HCT116 (cell line): Measurements from ENCODE around the gene ACD. TPM values are rescaled to one million over a fixed set of nuclear protein-coding genes. Genes with fewer than 3 reads are reported as not detected.

Experiments
- ATAC-seq: fragments of 200-7000 bp; cut with Tn5 transposase; 2 replicates; pipeline ENCODE4 v1.9.1; 2020; ENCODE audit warnings: mild to moderate bottlenecking, moderate library complexity
- BruUV-seq: library from RNA; stranded (reverse); fragments of 400-500 nt; replicated peaks from 2 replicates; lab custom pipeline; 2021; lab: Mats Ljungman, UMichigan
- CTCF ChIA-PET: fragments of 300-600 bp; sonication (Branson Sonifier 250); formaldehyde crosslinking; loops from one replicate; lab custom pipeline; 2021; ENCODE audit warnings: antibody characterized with exemption; lab: Charles Lee
- POLR2A ChIA-PET: fragments of 300-600, 350-600 bp; sonication (Branson Sonifier 250); formaldehyde crosslinking; loops from one replicate; lab custom pipeline; 2021; ENCODE audit warnings: antibody characterized with exemption; lab: Charles Lee
- RAD21 ChIA-PET, 2 experiments: fragments of 300-600 bp; sonication (Branson Sonifier 250); formaldehyde crosslinking; loops; one replicate each; lab custom pipeline; 2023; ENCODE audit warnings: low total read pairs in 2 of 2; ENCODE audit not compliant: uncharacterized antibody in 2 of 2, unreplicated experiment in 2 of 2, low non-redundant PET in 1 of 2; lab: Charles Lee
- DNase-seq: peaks from one replicate; pipeline ENCODE4 v3.0.0-alpha.2; 2010; ENCODE audit warnings: low read depth, low spot score
- H2AFZ ChIP-seq: fragments of 200-600 bp; shearing (Covaris generic), sonication (generic); 2 replicates; pipeline ENCODE4 v1.6.1; 2017; ENCODE audit warnings: low read depth, mixed run types, mixed read lengths, antibody characterized with exemption, low read length; ENCODE audit not compliant: poor library complexity, severe bottlenecking
- H3K27ac ChIP-seq: 2 replicates; pipeline ENCODE4 v1.5.1; 2012; ENCODE audit warnings: low read depth, low read length
- H3K27me3 ChIP-seq: fragments of 200-600 bp; sonication (generic); 2 replicates; pipeline ENCODE4 v1.6.1; 2016; ENCODE audit warnings: mixed run types, low read length, mixed read lengths; ENCODE audit not compliant: insufficient read depth
- H3K36me3 ChIP-seq, 2 experiments: fragments of 200-500 bp in 1 of 2; fragments of 200-600 bp in 1 of 2; sonication (Bioruptor generic) in 1 of 2; sonication (generic) in 1 of 2; 2 replicates each; pipeline versions ENCODE4 v1.5.1 to v1.6.1; 2014 to 2016; ENCODE audit warnings: low read length in 2 of 2, inconsistent platforms in 1 of 2, mixed read lengths in 1 of 2, mixed run types in 1 of 2; ENCODE audit not compliant: insufficient read depth in 2 of 2, control insufficient read depth in 1 of 2
- H3K4me1 ChIP-seq, 2 experiments: fragments of 200-600 bp in 1 of 2; sonication (generic) in 1 of 2; 2 replicates each; pipeline versions ENCODE4 v1.5.1 to v1.6.1; 2012 to 2017; ENCODE audit warnings: low read length in 2 of 2, inconsistent platforms in 1 of 2, mild to moderate bottlenecking in 1 of 2, mixed read lengths in 1 of 2, mixed run types in 1 of 2, moderate library complexity in 1 of 2; ENCODE audit not compliant: insufficient read depth in 2 of 2, control insufficient read depth in 1 of 2
- H3K4me2 ChIP-seq: fragments of 200-600 bp; sonication (generic); 2 replicates; pipeline ENCODE4 v1.6.1; 2017; ENCODE audit warnings: mixed run types, low read length, mixed read lengths
- H3K4me3 ChIP-seq, 2 experiments: fragments of 200-600 bp in 1 of 2; sonication (generic) in 1 of 2; replicated peaks in 1 of 2; 2 replicates each; pipeline ENCODE4 v1.5.1; 2011 to 2016; ENCODE audit warnings: low read length in 2 of 2, control low read depth in 1 of 2, low read depth in 1 of 2, mild to moderate bottlenecking in 1 of 2, mixed read lengths in 1 of 2, mixed run types in 1 of 2
- H3K79me2 ChIP-seq: fragments of 200-600 bp; sonication (generic); 2 replicates; pipeline ENCODE4 v1.6.1; 2017; ENCODE audit warnings: mild to moderate bottlenecking, mixed run types, low read length, moderate library complexity, mixed read lengths; ENCODE audit not compliant: insufficient read depth
- H3K9ac ChIP-seq: fragments of 200-600 bp; sonication (generic); 2 replicates; pipeline ENCODE4 v1.6.1; 2016; ENCODE audit warnings: low read length, mixed read lengths
- H3K9me2 ChIP-seq: fragments of 200-600 bp; sonication (generic), shearing (Covaris generic); 2 replicates; pipeline ENCODE4 v1.6.1; 2017; ENCODE audit warnings: mixed run types, mild to moderate bottlenecking, moderate library complexity; ENCODE audit not compliant: insufficient read depth
- H3K9me3 ChIP-seq, 2 experiments: fragments of 200-500 bp in 1 of 2; fragments of 200-600 bp in 1 of 2; sonication (Bioruptor generic) in 1 of 2; sonication (generic) in 1 of 2; 2 replicates each; pipeline ENCODE4 v1.6.1; 2014 to 2017; ENCODE audit warnings: low read length in 2 of 2, mixed read lengths in 2 of 2, inconsistent platforms in 1 of 2, low read depth in 1 of 2, mild to moderate bottlenecking in 1 of 2, mixed run types in 1 of 2, moderate library complexity in 1 of 2; ENCODE audit not compliant: control insufficient read depth in 1 of 2, insufficient read depth in 1 of 2
- H4K20me1 ChIP-seq: fragments of 200-600 bp; sonication (generic), shearing (Covaris generic); 2 replicates; pipeline ENCODE4 v1.6.1; 2017; ENCODE audit warnings: mixed run types, mild to moderate bottlenecking, moderate library complexity; ENCODE audit not compliant: insufficient read depth
- CTCF ChIP-seq, 3 experiments: fragments of 200-600 bp in 1 of 3; sonication (generic) in 1 of 3; IDR thresholded peaks in 2 of 3; conservative IDR thresholded peaks in 1 of 3; 2 replicates each; pipeline ENCODE4 v1.5.1; 2012 to 2017; ENCODE audit warnings: low read depth in 2 of 3, low read length in 2 of 3, antibody characterized with exemption in 1 of 3, borderline replicate concordance in 1 of 3, control low read depth in 1 of 3, mild to moderate bottlenecking in 1 of 3, mixed read lengths in 1 of 3, mixed run types in 1 of 3, moderate library complexity in 1 of 3; ENCODE audit not compliant: insufficient read depth in 1 of 3
- ELF1 ChIP-seq: IDR thresholded peaks from 2 replicates; pipeline ENCODE4 v1.6.1; 2012; ENCODE audit warnings: low read depth, borderline replicate concordance
- EZH2 ChIP-seq: fragments of 200-600 bp; sonication (generic); IDR thresholded peaks from 2 replicates; pipeline ENCODE4 v1.6.1; 2017; ENCODE audit warnings: antibody characterized with exemption, mixed run types
- JUND ChIP-seq: IDR thresholded peaks from 2 replicates; pipeline ENCODE4 v1.6.1; 2012
- POLR2AphosphoS5 ChIP-seq: IDR thresholded peaks from 2 replicates; pipeline ENCODE4 v1.6.1; 2011; ENCODE audit warnings: mild to moderate bottlenecking, low read depth, low read length, moderate library complexity
- ZBTB33 ChIP-seq: IDR thresholded peaks from 2 replicates; pipeline ENCODE4 v1.6.1; 2011; ENCODE audit warnings: mild to moderate bottlenecking, low read length, moderate library complexity; ENCODE audit not compliant: insufficient replicate concordance; ENCODE audit errors: extremely low read depth
- intact Hi-C: fragments of 100-400 bp; cut with micrococcal nuclease; formaldehyde crosslinking; loops from 2 replicates; pipeline ENCODE4 v1.10.0; 2022
- total RNA-seq: library from RNA; stranded (reverse); gene quantifications from one replicate; pipeline ENCODE4 v1.2.1, GENCODE V29; 2021; ENCODE audit not compliant: unreplicated experiment

ACD gene
- total RNA-seq, 1 experiment from 2014 or later, result 53.8 TPM

- H3K9me3 ChIP-seq, result no peaks in the 10 kb centered on the region
These were observed 14.5 kb downstream of the ACD start for GRCh38 chr16:67645397-67646121.

More at GRCh38 chr16:67645397-67646121, 14.5 kb downstream of the ACD start:
- Histone ChIP-seq H3K4me1 (peaks cover 0 to 8% of the 10 kb centered on the region in 2 experiments; a peak in 1 of 4 replicates), H3K4me2 (no peak overlapping the region), H3K9ac (no peak overlapping the region), H3K79me2 (no peaks in the 10 kb centered on the region), H3K9me2 (no peaks in the 10 kb centered on the region), H4K20me1 (no peaks in the 10 kb centered on the region), H3K27ac (no peak overlapping the region), H3K36me3 (no peaks in the 10 kb centered on the region), H2AFZ (no peak overlapping the region), H3K27me3 (no peaks in the 10 kb centered on the region), H3K4me3 (no peak overlapping the region)
- RAD21 ChIA-PET, result no interaction called here
- no peak for ATAC-seq
- BruUV-seq, result no TSS peak
- POLR2A ChIA-PET, result no interaction called here
- intact Hi-C loops, result no loop called here
- no peak for TF ChIP-seq CTCF (IDR thresholded peaks at IDR 0.05 in 2 of 3, conservative IDR thresholded peaks at IDR 0.05 in 1 of 3; ENCODE audit: borderline replicate concordance in 1 of 3, insufficient read depth in 1 of 3, low read depth in 2 of 3, low read length in 2 of 3)
- no peak for TF ChIP-seq ZBTB33
- TF ChIP-seq JUND, result no peak
- TF ChIP-seq EZH2, result no peak
- no peak for TF ChIP-seq ELF1
- TF ChIP-seq POLR2AphosphoS5, result no peak
- CTCF ChIA-PET, result interaction anchor here (0.9 to 2.7 kb wide), 2 partner anchors 99 to 124 kb away, joined by 3 to 22 read pairs; no protein-coding TSS in a partner anchor
- DNase-seq, result no peak
